Stimulated activated CD8-positive, alpha-beta memory T cell treated with anti-CD3 and anti-CD28 coated beads, Interleukin-12 subunit alpha, Interleukin-12 subunit beta, amount 100 ng/mL, for 4 hours (primary cell): ENCODE results near the gene KLHL22.
"Not testable (repeated sequence)": the region's sequence is repeated elsewhere in the genome, so short reads cannot be mapped to it uniquely, and the experiment has no call there.

Experiments used
- DNase-seq: peaks from one replicate; pipeline ENCODE4 v3.0.0-alpha.2; 2020; ENCODE audit warnings: low read depth

KLHL22 gene

GRCh38 chr22:20471126-20471833 lies 24.3 kb downstream of the KLHL22 start:
- no peak for DNase-seq

GRCh38 chr22:20470525-20470924 lies 25.1 kb downstream of the KLHL22 start:
- DNase-seq, result not testable (repeated sequence)

- DNase-seq, result no peak
These were observed 26.3 kb downstream of the KLHL22 start for GRCh38 chr22:20469110-20469868.

GRCh38 chr22:20466659-20467379 lies 28.8 kb downstream of the KLHL22 start:
- DNase-seq, result no peak

GRCh38 chr22:20465759-20466077 lies 29.9 kb downstream of the KLHL22 start:
- no peak for DNase-seq

GRCh38 chr22:20464912-20465758 lies 30.5 kb downstream of the KLHL22 start:
- DNase-seq, result no peak

- peak; percentile 19 for DNase-seq
These were observed 31.4 kb downstream of the KLHL22 start for GRCh38 chr22:20464096-20464614.

- DNase-seq, result no peak
These were observed 32.1 kb downstream of the KLHL22 start for GRCh38 chr22:20463324-20464095.

GRCh38 chr22:20459862-20460261 lies 35.7 kb downstream of the KLHL22 start:
- no peak for DNase-seq

- DNase-seq, result no peak
These were observed 36.4 kb downstream of the KLHL22 start for GRCh38 chr22:20459152-20459542.

GRCh38 chr22:20458530-20459151 lies 37.0 kb downstream of the KLHL22 start:
- DNase-seq, result no peak

- DNase-seq, result no peak
These were observed 37.9 kb downstream of the KLHL22 start for GRCh38 chr22:20457506-20458240.

- no peak for DNase-seq
These were observed 38.9 kb downstream of the KLHL22 start for GRCh38 chr22:20456722-20457076.

- DNase-seq, result peak; percentile 59
These were observed 39.4 kb downstream of the KLHL22 start for GRCh38 chr22:20456064-20456721.

GRCh38 chr22:20455709-20456063 lies 39.9 kb downstream of the KLHL22 start:
- no peak for DNase-seq

- DNase-seq, result no peak
These were observed 42.4 kb downstream of the KLHL22 start for GRCh38 chr22:20453222-20453621.

- no peak for DNase-seq
These were observed 43.7 kb downstream of the KLHL22 start for GRCh38 chr22:20451920-20452319.

- DNase-seq, result not testable (repeated sequence)
These were observed 44.3 kb downstream of the KLHL22 start for GRCh38 chr22:20451129-20451778.

- DNase-seq, result no peak
These were observed 45.1 kb downstream of the KLHL22 start for GRCh38 chr22:20450551-20450906.
